ENCODE data around the gene TAS2R30. TPM values are rescaled to one million over a fixed set of nuclear protein-coding genes. Genes with fewer than 3 reads are reported as not detected.
"Not testable (repeated sequence)": the region's sequence is repeated elsewhere in the genome, so short reads cannot be mapped to it uniquely, and the experiment has no call there.

Gene TAS2R30
- total RNA-seq, 1 experiment from 2014 or later, result 3.6 TPM

DNA sequence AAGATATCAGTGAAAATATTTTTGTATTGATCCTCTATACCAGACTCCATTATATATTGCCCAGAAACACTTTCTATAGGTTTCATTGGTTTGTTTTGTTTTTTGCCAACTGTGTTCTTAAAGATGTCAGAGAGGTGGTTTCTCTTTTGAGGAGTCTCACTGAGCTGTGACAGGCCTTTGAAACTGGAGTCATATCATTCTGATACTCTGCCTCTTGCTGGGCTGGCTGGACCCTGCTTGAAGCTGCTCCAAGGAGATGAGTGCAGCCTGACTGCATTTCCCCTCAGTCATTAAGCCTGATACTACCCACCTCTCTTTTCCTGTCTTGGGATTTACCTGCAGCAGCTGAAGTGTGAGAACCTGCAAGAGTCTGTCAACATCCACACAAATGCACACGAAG is 16.4 kb upstream of the TAS2R30 start:
- no peaks in the 10 kb centered on the region for H3K27me3 ChIP-seq
- no peaks in the 10 kb centered on the region for H3K4me1 ChIP-seq
- 0 out of 2 replicates have a peak, but pooled peaks cover 3% of the 10 kb centered on the region for H3K9me3 ChIP-seq (replicated peaks)
- no peak overlapping the region for H3K27ac ChIP-seq
- H3K36me3 ChIP-seq, result peaks cover 4% of the 10 kb centered on the region
- no peak for DNase-seq
- no peak overlapping the region for H3K4me3 ChIP-seq

DNA sequence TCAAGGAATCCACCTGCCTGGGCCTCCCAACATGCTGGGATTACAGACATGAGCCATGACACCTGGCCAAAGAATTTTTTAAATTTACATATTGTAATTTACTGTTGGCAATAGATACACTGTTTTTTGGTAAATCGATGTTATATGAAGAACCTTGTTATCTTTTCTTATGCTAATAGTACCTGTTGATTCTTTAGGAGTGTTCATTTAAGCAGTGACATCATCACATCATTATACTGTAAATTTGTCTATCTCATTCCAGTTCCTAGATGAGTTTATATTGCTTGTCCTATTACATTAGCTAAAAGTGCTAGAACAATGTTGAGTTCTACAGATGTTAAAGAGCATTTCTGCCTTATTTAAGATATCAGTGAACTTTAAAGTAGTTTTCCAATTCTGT is 13.0 kb upstream of the TAS2R30 start:
- no peaks in the 10 kb centered on the region for H3K36me3 ChIP-seq

DNA sequence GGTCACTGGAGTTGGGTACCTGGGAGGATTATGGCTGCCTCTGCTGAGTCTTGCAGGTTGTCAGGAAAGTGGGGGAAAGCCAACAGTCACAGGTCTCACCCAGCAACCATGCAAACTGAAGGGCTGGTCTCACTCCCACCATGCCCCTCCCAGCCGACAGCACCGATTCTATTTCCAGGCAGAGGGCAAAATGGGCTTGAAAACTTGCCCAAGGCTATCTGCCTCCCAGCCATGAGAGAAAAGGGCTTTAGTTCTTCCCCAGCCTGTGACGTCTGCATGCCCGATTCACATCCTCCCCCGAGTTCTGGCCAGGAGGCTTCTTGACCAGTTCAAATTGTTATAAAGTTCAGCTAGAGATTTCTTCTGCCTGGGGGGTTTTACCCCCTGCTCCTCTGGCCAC is 9.9 kb upstream of the TAS2R30 start:
- Histone ChIP-seq H3K4me3 (no peak overlapping the region), H3K27me3 (no peaks in the 10 kb centered on the region), H3K27ac (no peak overlapping the region), H3K4me1 (no peaks in the 10 kb centered on the region), H3K36me3 (peaks cover 18% of the 10 kb centered on the region; the same call in 1 of the 2 replicates), H3K9me3 (replicated peaks) (no peaks in the 10 kb centered on the region)
- DNase-seq, result no peak

More for the DNA sequence above, 13.0 kb upstream of the TAS2R30 start:
- Histone ChIP-seq H3K27me3 (no peaks in the 10 kb centered on the region), H3K27ac (no peak overlapping the region), H3K4me3 (no peak overlapping the region), H3K4me1 (no peaks in the 10 kb centered on the region), H3K9me3 (replicated peaks) (no peaks in the 10 kb centered on the region)
- no peak for DNase-seq

DNA sequence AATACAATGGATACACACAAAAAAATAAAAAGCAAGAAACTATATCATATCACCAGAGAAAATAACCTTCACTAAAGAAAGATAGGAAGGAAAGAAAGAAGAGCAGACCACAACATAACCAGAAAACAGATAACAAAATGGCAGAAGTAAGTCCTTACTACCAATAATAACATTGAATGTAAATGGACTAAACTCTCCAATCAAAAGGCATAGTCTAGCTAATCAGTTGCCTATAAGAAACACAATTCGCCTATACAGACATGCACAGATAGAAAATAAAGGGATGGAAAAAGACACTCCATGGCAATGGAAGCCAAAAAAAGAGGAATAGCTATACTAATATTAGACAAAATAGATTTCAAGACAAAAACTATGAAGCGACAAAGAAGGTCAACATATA is 8.9 kb upstream of the TAS2R30 start:
- no peak overlapping the region for H3K27ac ChIP-seq
- no peaks in the 10 kb centered on the region for H3K9me3 ChIP-seq (replicated peaks)
- peaks cover 18% of the 10 kb centered on the region; the same call in 1 of the 2 replicates for H3K36me3 ChIP-seq
- no peak for DNase-seq
- no peaks in the 10 kb centered on the region for H3K27me3 ChIP-seq
- no peaks in the 10 kb centered on the region for H3K4me1 ChIP-seq
- H3K4me3 ChIP-seq, result no peak overlapping the region

DNA sequence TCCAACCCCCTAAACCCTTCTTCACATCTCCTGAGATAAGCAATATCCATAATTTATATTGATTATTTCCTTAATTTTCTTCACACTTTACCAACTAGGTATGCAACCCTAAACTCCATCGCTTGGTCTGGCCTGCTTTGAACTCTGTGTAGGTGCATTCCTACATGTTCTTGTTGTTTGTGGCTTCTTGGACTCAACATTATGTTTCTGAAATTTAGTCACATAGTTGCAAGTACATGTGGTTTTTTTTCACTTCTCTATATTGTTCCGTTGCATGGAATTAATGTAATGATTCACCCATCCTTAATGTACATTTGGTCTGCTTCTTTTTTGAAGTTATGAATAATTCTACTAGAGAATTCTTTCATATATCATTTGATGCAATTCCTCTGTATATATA is 1.6 kb upstream of the TAS2R30 start:
- Histone ChIP-seq H3K27me3 (no peaks in the 10 kb centered on the region), H3K4me1 (no peaks in the 10 kb centered on the region), H3K9me3 (replicated peaks) (no peaks in the 10 kb centered on the region), H3K36me3 (0 out of 2 replicates have a peak, but pooled peaks cover 10% of the 10 kb centered on the region), H3K27ac (no peak overlapping the region), H3K4me3 (no peak overlapping the region)
- no peak for DNase-seq

DNA sequence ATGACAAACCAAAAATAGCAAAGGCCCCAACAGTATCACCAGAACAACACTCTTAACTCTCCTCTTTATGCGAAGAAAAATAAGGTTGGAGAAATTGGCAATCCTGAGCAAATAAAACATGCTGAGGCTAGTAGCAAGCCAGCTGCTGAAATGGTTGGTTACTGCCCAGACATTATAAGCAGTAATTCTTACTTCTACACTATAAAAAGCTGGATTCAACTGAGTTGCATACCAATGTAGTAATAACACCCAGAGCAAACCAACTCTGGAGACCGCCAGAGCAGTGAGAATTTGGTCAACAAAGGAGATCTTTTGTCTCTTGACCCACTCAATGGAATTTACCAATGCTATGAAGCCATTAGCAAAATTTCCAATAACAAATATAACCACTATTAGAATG is 628 bp downstream of the TAS2R30 start:
- Histone ChIP-seq H3K27me3 (no peaks in the 10 kb centered on the region), H3K4me1 (no peaks in the 10 kb centered on the region), H3K27ac (no peak overlapping the region), H3K4me3 (no peak overlapping the region), H3K36me3 (no peaks in the 10 kb centered on the region), H3K9me3 (replicated peaks) (no peaks in the 10 kb centered on the region)
- no peak for DNase-seq

DNA sequence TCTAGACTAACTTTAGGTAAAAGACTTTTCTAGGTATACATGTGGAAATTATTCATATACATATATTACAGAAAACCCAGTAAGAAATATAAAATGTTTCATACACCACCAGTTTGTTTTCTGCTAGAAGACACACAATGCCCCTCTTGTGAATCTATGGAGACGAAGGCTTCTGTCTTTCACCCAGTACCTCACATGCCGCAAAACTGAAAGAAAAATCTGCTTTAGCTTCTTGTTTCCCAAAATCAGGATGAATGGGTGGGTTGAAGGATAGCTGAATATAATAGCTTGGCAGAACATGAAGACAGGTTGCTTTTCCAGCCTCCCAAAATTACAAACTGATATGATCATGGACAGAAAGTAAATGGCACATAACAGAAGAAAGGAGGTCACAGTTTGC is 1.3 kb downstream of the TAS2R30 start:
- no peaks in the 10 kb centered on the region for H3K27me3 ChIP-seq
- H3K36me3 ChIP-seq, result no peaks in the 10 kb centered on the region
- H3K27ac ChIP-seq, result no peak overlapping the region
- no peak overlapping the region for H3K4me3 ChIP-seq
- H3K4me1 ChIP-seq, result no peaks in the 10 kb centered on the region
- DNase-seq, result no peak
- no peaks in the 10 kb centered on the region for H3K9me3 ChIP-seq (replicated peaks)

DNA sequence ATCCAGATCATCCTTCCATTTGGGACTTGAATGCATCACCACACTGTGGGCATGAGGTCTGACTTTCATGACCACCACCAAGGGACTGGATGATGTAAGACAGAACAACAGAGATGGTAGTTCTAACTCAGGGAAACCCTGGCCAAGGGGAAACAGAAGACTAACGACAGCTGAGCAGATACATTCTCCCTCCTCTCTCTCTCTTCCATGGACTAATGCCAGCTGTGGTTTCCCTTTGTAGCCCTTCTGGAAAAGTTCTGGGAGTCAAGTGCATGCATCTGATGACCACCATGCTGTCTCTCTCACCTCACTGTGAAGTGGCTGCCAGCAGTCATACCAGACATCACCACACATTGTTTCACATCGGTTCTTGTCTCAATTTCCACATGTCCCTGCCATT is 3.4 kb downstream of the TAS2R30 start:
- Histone ChIP-seq H3K4me1 (no peaks in the 10 kb centered on the region), H3K4me3 (no peak overlapping the region), H3K27me3 (no peaks in the 10 kb centered on the region), H3K27ac (no peak overlapping the region), H3K9me3 (replicated peaks) (no peaks in the 10 kb centered on the region), H3K36me3 (no peaks in the 10 kb centered on the region)
- DNase-seq, result peak; percentile 26 to 60

DNA sequence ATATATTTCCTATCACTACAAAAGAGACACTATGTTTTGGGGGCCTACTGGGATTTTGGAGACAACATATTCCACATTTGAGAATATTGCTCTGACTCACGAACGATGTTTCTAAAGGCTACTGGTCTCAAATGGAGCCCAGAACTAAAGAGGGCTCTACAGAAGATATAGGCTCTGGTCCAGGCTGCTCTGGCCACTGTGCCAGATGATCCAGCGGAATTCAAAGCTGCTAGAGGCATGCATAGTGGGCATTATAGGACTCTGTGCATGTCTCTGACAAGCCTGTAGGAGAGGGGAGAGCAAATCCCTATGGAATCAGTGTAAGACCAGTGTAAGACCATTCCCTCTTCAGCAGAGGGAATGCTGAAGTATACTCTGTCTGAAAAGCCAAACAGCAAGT is 4.1 kb downstream of the TAS2R30 start:
- no peak overlapping the region for H3K27ac ChIP-seq
- H3K27me3 ChIP-seq, result no peaks in the 10 kb centered on the region
- no peaks in the 10 kb centered on the region for H3K4me1 ChIP-seq
- no peak overlapping the region for H3K4me3 ChIP-seq
- no peak for DNase-seq
- no peaks in the 10 kb centered on the region for H3K36me3 ChIP-seq
- H3K9me3 ChIP-seq (replicated peaks), result no peaks in the 10 kb centered on the region

DNA sequence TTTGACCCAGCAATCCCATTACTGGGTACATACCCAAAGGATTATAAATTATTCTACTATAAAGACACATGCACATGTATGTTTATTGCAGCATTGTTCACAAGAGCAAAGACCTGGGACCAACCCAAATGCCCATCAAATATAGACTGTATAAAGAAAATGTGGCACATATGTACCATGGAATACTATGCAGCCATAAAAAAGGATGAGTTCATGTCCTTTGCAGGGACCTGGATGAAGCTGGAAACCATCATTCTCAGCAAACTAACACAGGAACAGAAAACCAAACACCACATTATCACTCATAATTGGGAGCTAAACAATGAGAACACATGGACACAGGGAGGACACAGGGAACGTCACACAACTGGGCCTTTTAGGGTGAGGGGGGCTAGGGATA is 20.3 kb downstream of the TAS2R30 start:
- H3K4me3 ChIP-seq; DNase-seq; H3K36me3 ChIP-seq; H3K27ac ChIP-seq; H3K27me3 ChIP-seq; H3K4me1 ChIP-seq; H3K9me3 ChIP-seq (replicated peaks): not testable (repeated sequence)

DNA sequence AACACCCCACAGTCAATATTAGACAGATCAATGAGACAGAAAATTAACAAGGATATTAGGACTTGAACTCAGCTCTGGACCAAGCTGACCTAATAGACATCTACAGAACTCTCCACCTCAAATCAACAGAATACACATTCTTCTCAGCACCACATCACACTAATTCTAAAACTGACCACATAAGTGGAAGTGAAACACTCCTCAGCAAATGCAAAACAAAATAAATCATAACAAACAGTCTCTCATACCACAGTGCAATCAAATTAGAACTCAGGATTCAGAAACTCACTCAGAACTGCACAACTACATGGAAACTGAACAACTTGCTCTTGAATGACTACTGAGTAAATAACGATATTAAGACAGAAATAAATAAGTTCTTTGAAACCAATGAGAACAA is 23.2 kb downstream of the TAS2R30 start:
- H3K27me3 ChIP-seq; H3K4me1 ChIP-seq; H3K4me3 ChIP-seq; H3K9me3 ChIP-seq (replicated peaks); H3K27ac ChIP-seq; DNase-seq; H3K36me3 ChIP-seq: not testable (repeated sequence)

DNA sequence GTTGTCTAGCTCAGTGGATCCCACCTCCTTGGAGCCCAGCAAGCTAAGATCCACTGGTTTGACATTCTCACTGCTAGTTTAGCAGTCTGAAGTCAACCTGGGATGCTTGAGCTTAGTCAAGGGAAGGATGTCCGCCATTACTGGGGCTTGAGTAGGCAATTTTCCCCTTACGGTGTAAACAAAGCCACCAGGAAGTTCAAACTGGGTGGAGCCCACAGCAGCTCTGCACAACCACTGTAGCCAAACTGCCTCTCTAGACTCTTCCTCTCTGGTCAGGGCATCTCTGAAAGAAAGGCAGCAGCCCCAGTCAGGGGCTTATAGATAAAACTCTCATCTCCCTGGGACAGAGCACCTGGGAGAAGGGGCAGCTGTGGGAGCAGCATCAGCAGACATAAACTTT is 25.6 kb downstream of the TAS2R30 start:
- Histone ChIP-seq H3K27me3 (no peaks in the 10 kb centered on the region), H3K27ac (no peak overlapping the region), H3K4me3 (no peak overlapping the region), H3K9me3 (replicated peaks) (0 out of 2 replicates have a peak, but pooled peaks cover 3% of the 10 kb centered on the region), H3K36me3 (no peaks in the 10 kb centered on the region; the same call in 1 of the 2 replicates), H3K4me1 (no peaks in the 10 kb centered on the region)
- no peak for DNase-seq

DNA sequence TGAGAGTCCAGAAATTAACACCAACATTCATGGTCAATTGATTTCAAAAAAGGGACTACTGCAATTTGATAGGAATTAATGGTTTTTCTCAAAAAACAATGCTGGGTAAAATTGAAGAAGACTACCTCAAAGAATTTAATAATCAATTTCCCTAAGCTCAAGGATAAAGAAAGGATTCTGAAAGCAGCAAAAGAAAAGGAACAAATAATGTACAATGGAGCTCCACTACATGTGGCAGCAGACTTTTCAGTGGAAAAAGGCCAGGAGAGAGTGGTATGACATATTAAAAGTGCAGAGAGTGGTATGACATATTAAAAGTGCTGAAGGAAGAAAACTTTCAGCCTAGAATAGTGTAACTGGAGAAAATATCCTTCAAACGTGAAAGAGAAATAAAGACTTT is 26.7 kb downstream of the TAS2R30 start:
- Histone ChIP-seq H3K27me3 (no peaks in the 10 kb centered on the region), H3K27ac (no peak overlapping the region), H3K9me3 (replicated peaks) (0 out of 2 replicates have a peak, but pooled peaks cover 3% of the 10 kb centered on the region), H3K4me3 (no peak overlapping the region), H3K36me3 (no peaks in the 10 kb centered on the region; the same call in 1 of the 2 replicates), H3K4me1 (no peaks in the 10 kb centered on the region)
- DNase-seq, result no peak

DNA sequence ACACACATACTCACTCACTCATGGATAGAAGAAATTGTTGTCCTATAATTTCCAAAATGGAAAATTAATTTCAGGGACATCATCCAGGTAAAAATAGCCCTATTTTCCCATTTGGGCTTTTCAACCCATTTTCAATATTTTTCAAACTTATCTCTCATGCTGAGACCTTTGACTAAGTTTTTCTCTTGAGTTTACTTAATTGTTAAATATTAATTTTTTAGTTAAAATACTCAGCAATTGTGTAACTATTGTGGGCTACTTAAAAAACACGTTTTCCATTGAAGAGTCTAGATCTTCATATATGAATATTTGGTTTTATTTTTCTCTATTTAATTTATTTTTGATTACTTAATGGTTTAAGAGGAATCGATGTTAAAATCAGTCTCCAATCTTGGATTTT is 28.2 kb downstream of the TAS2R30 start:
- Histone ChIP-seq H3K27me3 (no peaks in the 10 kb centered on the region), H3K27ac (no peak overlapping the region), H3K4me1 (no peaks in the 10 kb centered on the region), H3K9me3 (replicated peaks) (0 out of 2 replicates have a peak, but pooled peaks cover 3% of the 10 kb centered on the region), H3K36me3 (no peaks in the 10 kb centered on the region; the same call in 1 of the 2 replicates), H3K4me3 (no peak overlapping the region)
- DNase-seq, result no peak

DNA sequence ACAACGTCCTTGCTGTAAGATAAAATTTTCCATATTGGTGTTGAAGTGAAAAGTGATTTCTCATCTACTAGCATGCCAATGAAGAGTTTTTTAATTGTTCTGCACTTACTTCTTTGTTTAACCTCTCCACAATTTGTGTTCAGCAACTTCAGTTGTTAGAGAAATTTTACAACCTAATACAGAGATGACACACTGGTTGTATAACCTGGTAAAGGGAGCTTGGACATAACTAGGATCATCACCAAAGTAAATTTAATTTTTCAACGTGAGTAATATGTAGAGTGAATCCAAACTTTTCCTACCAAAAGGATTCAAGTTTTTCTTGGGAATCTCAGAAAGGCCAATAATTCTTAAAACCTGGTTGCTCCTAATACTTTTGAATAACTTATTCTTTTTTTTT is 28.9 kb downstream of the TAS2R30 start:
- Histone ChIP-seq H3K9me3 (replicated peaks) (0 out of 2 replicates have a peak, but pooled peaks cover 3% of the 10 kb centered on the region), H3K27me3 (no peaks in the 10 kb centered on the region), H3K4me3 (no peak overlapping the region), H3K27ac (no peak overlapping the region), H3K36me3 (no peaks in the 10 kb centered on the region; the same call in 1 of the 2 replicates), H3K4me1 (no peaks in the 10 kb centered on the region)
- DNase-seq, result no peak

DNA sequence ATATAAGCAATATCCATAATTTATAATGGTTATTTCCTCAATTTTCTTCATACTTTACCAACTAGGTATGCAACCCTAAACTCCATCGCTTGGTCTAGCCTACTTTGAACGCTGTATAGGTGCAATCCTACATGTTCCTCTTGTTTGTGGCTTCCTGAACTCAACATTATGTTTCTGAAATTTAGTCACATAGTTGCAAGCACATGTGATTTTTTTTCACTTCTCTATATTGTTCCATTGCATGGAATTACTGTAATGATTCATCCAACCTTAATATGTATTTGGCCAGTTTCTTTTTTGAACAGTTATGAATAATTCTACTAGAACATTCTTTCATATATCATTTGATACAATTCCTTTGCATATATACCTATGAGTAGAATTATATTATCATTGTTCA is 39.5 kb downstream of the TAS2R30 start:
- not testable (repeated sequence) for DNase-seq; H3K9me3 ChIP-seq (replicated peaks); H3K36me3 ChIP-seq; H3K27ac ChIP-seq; H3K4me3 ChIP-seq; H3K27me3 ChIP-seq; H3K4me1 ChIP-seq

Measured in SJCRH30 (cell line).